CD14-positive monocyte (primary cell): Measurements from ENCODE around the gene MAPRE3. TPM values are rescaled to one million over a fixed set of nuclear protein-coding genes. Genes with fewer than 3 reads are reported as not detected.

Source experiments
- DNase-seq, 3 donors: peaks; one replicate each; pipeline ENCODE4 v3.0.0-alpha.2; 2011 to 2022
- H2AFZ ChIP-seq: 2 replicates; pipeline ENCODE4 v1.6.0; 2012; ENCODE audit warnings: mild to moderate bottlenecking, low read depth, low read length, inconsistent platforms; ENCODE audit not compliant: insufficient read depth, poor library complexity, severe bottlenecking
- H3K27ac ChIP-seq, 2 donors: 1 replicate in 1 of 2; 2 replicates in 1 of 2; pipeline ENCODE4 v1.5.1; 2012 to 2013; ENCODE audit warnings: low read length in 2 of 2, control low read depth in 1 of 2, inconsistent platforms in 1 of 2, low read depth in 1 of 2, mild to moderate bottlenecking in 1 of 2
- H3K27me3 ChIP-seq, 2 donors: one replicate each; pipeline versions ENCODE4 v1.6.0 to v1.6.1; 2011 to 2013; ENCODE audit warnings: low read length in 2 of 2; ENCODE audit not compliant: control insufficient read depth in 2 of 2, insufficient read depth in 2 of 2
- H3K36me3 ChIP-seq, 2 donors: replicated peaks in 1 of 2; 1 replicate in 1 of 2; 2 replicates in 1 of 2; pipeline versions ENCODE4 v1.5.1 to v1.6.1; 2012 to 2013; ENCODE audit warnings: low read length in 2 of 2, control low read depth in 1 of 2, inconsistent platforms in 1 of 2, mild to moderate bottlenecking in 1 of 2; ENCODE audit not compliant: insufficient read depth in 2 of 2, control insufficient read depth in 1 of 2
- H3K4me1 ChIP-seq, 2 donors: 1 replicate in 1 of 2; 2 replicates in 1 of 2; pipeline versions ENCODE4 v1.5.1 to v1.6.1; 2012 to 2013; ENCODE audit warnings: low read length in 2 of 2, control low read depth in 1 of 2, inconsistent platforms in 1 of 2, mild to moderate bottlenecking in 1 of 2, moderate library complexity in 1 of 2; ENCODE audit not compliant: insufficient read depth in 2 of 2, control insufficient read depth in 1 of 2
- H3K4me2 ChIP-seq: replicated peaks from 2 replicates; pipeline ENCODE3; 2012; ENCODE audit warnings: low read length, moderate library complexity, mild to moderate bottlenecking; ENCODE audit not compliant: poor library complexity, severe bottlenecking; ENCODE audit errors: extremely low read depth
- H3K4me3 ChIP-seq, 3 experiments: fragments of 200-600 bp in 1 of 3; sonication (generic) in 1 of 3; replicated peaks in 1 of 3; 1 replicate in 2 of 3; 2 replicates in 1 of 3; pipeline ENCODE4 v1.5.1; 2011 to 2013; ENCODE audit warnings: low read length in 3 of 3, mild to moderate bottlenecking in 3 of 3, control low read depth in 2 of 3, low read depth in 2 of 3, inconsistent platforms in 1 of 3, moderate library complexity in 1 of 3
- H3K79me2 ChIP-seq: 2 replicates; pipeline ENCODE4 v1.6.0; 2012; ENCODE audit warnings: mild to moderate bottlenecking, control low read depth, inconsistent platforms, low read length, moderate library complexity; ENCODE audit not compliant: insufficient read depth
- H3K9ac ChIP-seq: 2 replicates; pipeline ENCODE4 v1.6.0; 2017; ENCODE audit warnings: low read length, mild to moderate bottlenecking; ENCODE audit not compliant: insufficient read depth, poor library complexity, severe bottlenecking
- H3K9me3 ChIP-seq, 2 donors: replicated peaks in 1 of 2; 1 replicate in 1 of 2; 2 replicates in 1 of 2; pipeline versions ENCODE4 v1.5.1 to v1.6.1; 2012 to 2013; ENCODE audit warnings: low read length in 2 of 2, control low read depth in 1 of 2; ENCODE audit not compliant: control insufficient read depth in 1 of 2, insufficient read depth in 1 of 2
- H4K20me1 ChIP-seq: 2 replicates; pipeline ENCODE4 v1.6.0; 2012; ENCODE audit warnings: mild to moderate bottlenecking, low read length, control low read depth, moderate library complexity; ENCODE audit not compliant: insufficient read depth
- H3K27ac Mint-ChIP-seq, 7 donors: one replicate each; pipeline ENCODE4 v1.8.0; 2020; ENCODE audit warnings: mild to moderate bottlenecking in 7 of 7, mixed read lengths in 7 of 7, moderate library complexity in 6 of 7, inconsistent platforms in 2 of 7
- H3K27me3 Mint-ChIP-seq, 3 donors: one replicate each; pipeline ENCODE4 v1.8.0; 2021 to 2022; ENCODE audit warnings: low read depth in 3 of 3, mild to moderate bottlenecking in 3 of 3, mixed read lengths in 3 of 3, moderate library complexity in 3 of 3, inconsistent platforms in 1 of 3
- H3K36me3 Mint-ChIP-seq, 2 donors: one replicate each; pipeline ENCODE4 v1.8.0; 2020; ENCODE audit warnings: mixed read lengths in 2 of 2, inconsistent platforms in 1 of 2, mild to moderate bottlenecking in 1 of 2
- H3K4me1 Mint-ChIP-seq: one replicate; pipeline ENCODE4 v1.8.0; 2020; ENCODE audit warnings: mild to moderate bottlenecking, mixed read lengths
- H3K4me3 Mint-ChIP-seq, 2 donors: one replicate each; pipeline ENCODE4 v1.8.0; 2020; ENCODE audit warnings: mild to moderate bottlenecking in 2 of 2, mixed read lengths in 2 of 2, moderate library complexity in 1 of 2
- H3K9me3 Mint-ChIP-seq, 7 donors: one replicate each; pipeline ENCODE4 v1.8.0; 2020 to 2022; ENCODE audit warnings: mixed read lengths in 7 of 7, mild to moderate bottlenecking in 6 of 7, moderate library complexity in 6 of 7, inconsistent platforms in 2 of 7
- WGBS: methylation state at CpG from one replicate; pipeline ENCODE4 v1.1.5; 2013; ENCODE audit warnings: missing lambda C conversion rate; ENCODE audit not compliant: insufficient coverage; 5-methylcytosine and 5-hydroxymethylcytosine counted together
- intact Hi-C, 2 donors: fragments of 100-400 bp; cut with micrococcal nuclease; formaldehyde crosslinking; loops; one replicate each; pipeline versions ENCODE4 v1.15.0 to v1.15.1; 2023
- polyA plus RNA-seq, 3 donors: library from polyadenylated mRNA; depleted of rRNA in 1 of 3; unstranded in 2 of 3; stranded (reverse) in 1 of 3; fragments of 300-500 nt in 2 of 3; fragments of >200 nt in 1 of 3; fragmentation: Illumina TruSeq in 2 of 3; gene quantifications; 1 replicate in 2 of 3; 2 replicates in 1 of 3; pipeline ENCODE4 v1.2.3, GENCODE V29; 2012 to 2021
- TF ChIP-seq, protein P1 (sequence below): fragments of 200-600 bp; IDR thresholded peaks from one replicate; pipeline ENCODE4 v1.8.0; 2022; ENCODE audit warnings: antibody characterized with exemption, mild to moderate bottlenecking

The MAPRE3 gene
- polyA plus RNA-seq, 3 donors: 2.4 to 14.4 (median 3.5) TPM

DNA sequence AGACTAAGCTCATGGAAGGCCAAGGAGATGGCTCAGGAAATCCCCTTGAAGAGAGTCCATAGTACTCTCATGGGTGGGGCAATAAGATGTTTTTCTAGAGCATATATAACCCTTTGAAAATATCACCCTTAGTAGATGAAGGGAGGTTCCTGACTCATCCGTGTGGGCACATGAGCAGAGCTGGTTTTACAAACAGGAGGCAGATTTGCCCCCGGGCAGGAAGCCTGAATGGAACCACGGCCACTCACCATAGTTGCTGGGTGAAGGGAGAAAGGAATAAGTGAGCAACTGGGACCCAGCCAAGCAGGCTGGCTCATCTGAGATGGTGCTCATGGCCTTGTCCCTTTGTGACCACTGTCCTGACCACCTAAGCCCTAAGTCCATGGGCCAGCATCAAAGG is 29.0 kb upstream of the MAPRE3 start:
- no peak overlapping the region for H3K27ac Mint-ChIP-seq
- no peaks in the 10 kb centered on the region for H3K4me1 Mint-ChIP-seq
- H3K4me3 ChIP-seq: no peak overlapping the region
- H3K4me1 ChIP-seq: no peaks in the 10 kb centered on the region
- no peak overlapping the region for H3K4me3 Mint-ChIP-seq
- H3K27me3 ChIP-seq: peaks cover 0 to 6% of the 10 kb centered on the region in 2 donors
- no peak overlapping the region for H3K9ac ChIP-seq
- H4K20me1 ChIP-seq: no peaks in the 10 kb centered on the region
- intact Hi-C loops: no loop called here
- H3K27me3 Mint-ChIP-seq: peaks cover 8 to 28% (median 17%) of the 10 kb centered on the region in 3 donors
- DNase-seq: no peak
- no peaks in the 10 kb centered on the region for H3K79me2 ChIP-seq
- H2AFZ ChIP-seq: no peak overlapping the region
- 85% methylated on average over 2 of the region's 3 CpGs for WGBS
- no peak overlapping the region for H3K4me2 ChIP-seq
- H3K9me3 ChIP-seq: no peaks in the 10 kb centered on the region
- H3K36me3 ChIP-seq: no peaks in the 10 kb centered on the region
- no peaks in the 10 kb centered on the region for H3K9me3 Mint-ChIP-seq
- TF ChIP-seq, protein P1, sequence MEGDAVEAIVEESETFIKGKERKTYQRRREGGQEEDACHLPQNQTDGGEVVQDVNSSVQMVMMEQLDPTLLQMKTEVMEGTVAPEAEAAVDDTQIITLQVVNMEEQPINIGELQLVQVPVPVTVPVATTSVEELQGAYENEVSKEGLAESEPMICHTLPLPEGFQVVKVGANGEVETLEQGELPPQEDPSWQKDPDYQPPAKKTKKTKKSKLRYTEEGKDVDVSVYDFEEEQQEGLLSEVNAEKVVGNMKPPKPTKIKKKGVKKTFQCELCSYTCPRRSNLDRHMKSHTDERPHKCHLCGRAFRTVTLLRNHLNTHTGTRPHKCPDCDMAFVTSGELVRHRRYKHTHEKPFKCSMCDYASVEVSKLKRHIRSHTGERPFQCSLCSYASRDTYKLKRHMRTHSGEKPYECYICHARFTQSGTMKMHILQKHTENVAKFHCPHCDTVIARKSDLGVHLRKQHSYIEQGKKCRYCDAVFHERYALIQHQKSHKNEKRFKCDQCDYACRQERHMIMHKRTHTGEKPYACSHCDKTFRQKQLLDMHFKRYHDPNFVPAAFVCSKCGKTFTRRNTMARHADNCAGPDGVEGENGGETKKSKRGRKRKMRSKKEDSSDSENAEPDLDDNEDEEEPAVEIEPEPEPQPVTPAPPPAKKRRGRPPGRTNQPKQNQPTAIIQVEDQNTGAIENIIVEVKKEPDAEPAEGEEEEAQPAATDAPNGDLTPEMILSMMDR: no peak
- no peak overlapping the region for H3K27ac ChIP-seq
- H3K36me3 Mint-ChIP-seq: no peaks in the 10 kb centered on the region

DNA sequence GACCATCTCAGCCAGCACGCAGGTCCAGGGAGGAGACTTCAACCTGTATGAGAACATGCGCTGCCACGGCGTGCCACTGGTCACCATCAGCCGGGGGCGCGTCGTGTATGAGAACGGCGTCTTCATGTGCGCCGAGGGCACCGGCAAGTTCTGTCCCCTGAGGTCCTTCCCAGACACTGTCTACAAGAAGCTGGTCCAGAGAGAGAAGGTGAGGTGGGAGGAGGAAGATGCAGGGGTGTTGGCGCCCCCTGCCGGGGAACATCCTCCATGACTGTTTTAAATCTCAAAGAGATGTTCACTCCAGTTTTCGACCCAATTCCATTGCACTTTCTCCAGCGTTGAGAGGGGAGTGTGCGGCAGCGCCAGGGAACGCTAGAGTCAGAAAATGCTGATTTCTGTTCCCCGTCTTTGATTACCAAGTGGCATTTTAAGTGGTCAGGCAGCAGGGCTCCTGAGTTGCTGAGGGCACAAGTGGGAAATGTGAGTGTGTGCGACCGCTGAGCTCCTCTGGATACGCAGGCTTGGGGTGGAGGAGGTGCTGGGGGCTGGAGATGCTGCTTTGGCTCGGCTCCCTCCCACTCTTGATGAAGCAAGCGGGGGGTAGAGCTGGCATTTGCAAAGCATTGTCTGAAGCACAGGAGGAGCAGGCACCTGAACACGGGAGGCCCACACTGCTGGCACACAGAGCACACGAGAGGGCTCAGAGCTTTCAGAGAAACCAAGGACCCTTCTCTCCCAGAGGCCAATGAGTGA is 27.7 kb upstream of the MAPRE3 start:
- H3K9me3 Mint-ChIP-seq: no peaks in the 10 kb centered on the region
- Histone ChIP-seq H3K4me3 (no peak overlapping the region), H3K4me2 (no peak overlapping the region), H3K9ac (no peak overlapping the region), H3K79me2 (no peaks in the 10 kb centered on the region), H4K20me1 (no peaks in the 10 kb centered on the region), H3K36me3 (no peaks in the 10 kb centered on the region), H2AFZ (no peak overlapping the region), H3K9me3 (no peaks in the 10 kb centered on the region), H3K4me1 (no peaks in the 10 kb centered on the region), H3K27me3 (peaks cover 0 to 6% of the 10 kb centered on the region in 2 donors), H3K27ac (no peak overlapping the region)
- no peak overlapping the region for H3K27ac Mint-ChIP-seq
- DNase-seq: peak; percentile 37 to 48 (median 38)
- peak overlapping the region in 1 of 2 donors; percentile 75 for H3K4me3 Mint-ChIP-seq
- H3K36me3 Mint-ChIP-seq: no peaks in the 10 kb centered on the region
- TF ChIP-seq, protein P1: peak; percentile 90
- intact Hi-C loops: loop anchor here (1.0 to 2.0 kb wide), 2 partner anchors 96 kb away; no protein-coding TSS in a partner anchor
- H3K27me3 Mint-ChIP-seq: peaks cover 8 to 31% (median 13%) of the 10 kb centered on the region in 3 donors
- 35% methylated on average over 25 of the region's 28 CpGs for WGBS
- no peaks in the 10 kb centered on the region for H3K4me1 Mint-ChIP-seq
